ENCODE measurements around the gene PDZD11.

DNA sequence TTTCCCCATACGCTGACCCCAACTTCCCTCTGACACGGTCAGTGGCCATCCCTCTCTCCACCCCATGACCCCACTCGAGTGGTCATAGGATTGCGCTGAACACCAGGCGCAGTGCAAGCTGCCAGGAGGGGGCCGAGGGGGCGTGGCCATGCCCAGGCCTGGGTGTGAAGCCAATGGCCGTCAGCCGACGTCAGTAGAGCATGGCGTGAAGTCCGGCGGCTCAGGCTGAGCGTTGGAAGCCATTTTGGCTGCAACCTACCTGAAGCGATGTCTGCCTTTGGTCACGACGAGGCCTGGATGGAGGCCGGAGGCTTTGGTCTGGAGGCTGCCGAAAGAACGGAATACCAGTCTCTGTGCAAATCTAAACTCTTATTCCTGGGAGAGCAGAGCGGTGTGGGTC, 7.8 kb downstream of the PDZD11 start, which contains the start of gene RAB41:
- TF ChIP-seq, protein P1, sequence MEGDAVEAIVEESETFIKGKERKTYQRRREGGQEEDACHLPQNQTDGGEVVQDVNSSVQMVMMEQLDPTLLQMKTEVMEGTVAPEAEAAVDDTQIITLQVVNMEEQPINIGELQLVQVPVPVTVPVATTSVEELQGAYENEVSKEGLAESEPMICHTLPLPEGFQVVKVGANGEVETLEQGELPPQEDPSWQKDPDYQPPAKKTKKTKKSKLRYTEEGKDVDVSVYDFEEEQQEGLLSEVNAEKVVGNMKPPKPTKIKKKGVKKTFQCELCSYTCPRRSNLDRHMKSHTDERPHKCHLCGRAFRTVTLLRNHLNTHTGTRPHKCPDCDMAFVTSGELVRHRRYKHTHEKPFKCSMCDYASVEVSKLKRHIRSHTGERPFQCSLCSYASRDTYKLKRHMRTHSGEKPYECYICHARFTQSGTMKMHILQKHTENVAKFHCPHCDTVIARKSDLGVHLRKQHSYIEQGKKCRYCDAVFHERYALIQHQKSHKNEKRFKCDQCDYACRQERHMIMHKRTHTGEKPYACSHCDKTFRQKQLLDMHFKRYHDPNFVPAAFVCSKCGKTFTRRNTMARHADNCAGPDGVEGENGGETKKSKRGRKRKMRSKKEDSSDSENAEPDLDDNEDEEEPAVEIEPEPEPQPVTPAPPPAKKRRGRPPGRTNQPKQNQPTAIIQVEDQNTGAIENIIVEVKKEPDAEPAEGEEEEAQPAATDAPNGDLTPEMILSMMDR (IDR thresholded peaks at IDR 0.05), result no peak
- TF ChIP-seq EP300 (IDR thresholded peaks at IDR 0.05; ENCODE audit: low read depth) (no peak), POLR2AphosphoS5 (IDR thresholded peaks at IDR 0.05) (no peak)
